Neutrophil (primary cell): ENCODE measurements around the gene PLEK.

Source experiments
- H3K27ac ChIP-seq: fragments of 200-600 bp; sonication (generic); 2 replicates; pipeline ENCODE4 v1.5.1; 2016; ENCODE audit warnings: mild to moderate bottlenecking, moderate library complexity
- H3K27me3 ChIP-seq: fragments of 200-600 bp; sonication (generic); 2 replicates; pipeline ENCODE4 v1.6.0; 2016; ENCODE audit warnings: mild to moderate bottlenecking
- H3K36me3 ChIP-seq: fragments of 200-600 bp; sonication (generic); 2 replicates; pipeline ENCODE4 v1.5.1; 2017
- H3K4me1 ChIP-seq, 2 experiments: fragments of 200-600 bp in 1 of 2; sonication (generic) in 1 of 2; 1 replicate in 1 of 2; 2 replicates in 1 of 2; pipeline versions ENCODE4 v1.5.1 to v1.6.1; 2013 to 2016; ENCODE audit warnings: low read depth in 1 of 2, low read length in 1 of 2, mild to moderate bottlenecking in 1 of 2, moderate library complexity in 1 of 2; ENCODE audit not compliant: control insufficient read depth in 1 of 2, insufficient read depth in 1 of 2
- H3K4me3 ChIP-seq, 2 experiments: fragments of 200-600 bp in 1 of 2; sonication (generic) in 1 of 2; 1 replicate in 1 of 2; 2 replicates in 1 of 2; pipeline ENCODE4 v1.5.1; 2013 to 2016; ENCODE audit warnings: low read depth in 1 of 2, low read length in 1 of 2, mild to moderate bottlenecking in 1 of 2, moderate library complexity in 1 of 2
- H3K9me3 ChIP-seq: fragments of 200-600 bp; sonication (generic); 2 replicates; pipeline ENCODE4 v1.5.1; 2016
- CTCF ChIP-seq: fragments of 200-600 bp; sonication (generic); IDR thresholded peaks from 2 replicates; pipeline ENCODE4 v1.5.1; 2016; ENCODE audit warnings: antibody characterized with exemption

PLEK gene

DNA sequence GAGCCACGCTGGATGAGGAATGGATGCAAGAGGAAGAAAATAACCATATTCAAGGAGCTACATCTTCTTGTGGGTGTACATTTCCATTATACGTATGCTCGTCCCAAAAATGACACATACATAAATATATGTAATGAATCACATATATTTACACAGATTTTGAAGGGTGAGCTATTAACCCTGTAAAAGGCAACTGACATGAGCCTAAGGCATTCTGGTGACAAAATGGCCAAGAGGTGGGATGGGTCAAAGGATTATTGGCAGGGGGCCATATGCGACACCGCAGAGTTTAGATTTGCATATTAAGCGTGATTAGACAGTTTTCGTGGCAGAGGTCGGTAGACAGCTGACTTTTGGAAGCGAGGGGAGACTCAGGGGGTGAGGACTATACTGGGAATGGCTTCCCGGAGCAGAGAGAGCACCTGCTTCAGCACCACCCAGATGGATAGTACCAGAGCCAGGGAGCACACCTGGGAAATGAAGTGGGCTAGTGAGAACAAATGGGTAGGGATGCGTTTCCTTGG lies 44.9 kb upstream of the PLEK start:
- H3K9me3 ChIP-seq: no peaks in the 10 kb centered on the region
- TF ChIP-seq CTCF: no peak
- no peaks in the 10 kb centered on the region for H3K36me3 ChIP-seq
- H3K4me3 ChIP-seq: peak overlapping the region; percentile 51 to 72
- no peak overlapping the region for H3K27ac ChIP-seq
- H3K27me3 ChIP-seq: peaks cover 55% of the 10 kb centered on the region
- H3K4me1 ChIP-seq: peaks cover 15 to 20% of the 10 kb centered on the region in 2 experiments

GRCh38 chr2:68325056-68325455 lies 40.0 kb upstream of the PLEK start:
- H3K36me3 ChIP-seq: no peaks in the 10 kb centered on the region
- H3K27ac ChIP-seq: no peak overlapping the region
- H3K27me3 ChIP-seq: peaks cover 24% of the 10 kb centered on the region
- no peak overlapping the region for H3K4me3 ChIP-seq
- no peaks in the 10 kb centered on the region for H3K9me3 ChIP-seq
- TF ChIP-seq CTCF: no peak
- peaks cover 3 to 4% of the 10 kb centered on the region in 2 experiments for H3K4me1 ChIP-seq

GRCh38 chr2:68328901-68329300 lies 36.2 kb upstream of the PLEK start:
- Histone ChIP-seq H3K9me3 (no peaks in the 10 kb centered on the region), H3K27ac (no peak overlapping the region)
- no peak for TF ChIP-seq CTCF

GRCh38 chr2:68330691-68331090 lies 34.4 kb upstream of the PLEK start:
- Histone ChIP-seq H3K4me3 (no peak overlapping the region), H3K9me3 (no peaks in the 10 kb centered on the region), H3K27ac (no peak overlapping the region), H3K36me3 (no peaks in the 10 kb centered on the region), H3K27me3 (no peaks in the 10 kb centered on the region), H3K4me1 (no peaks in the 10 kb centered on the region)
- no peak for TF ChIP-seq CTCF

More at GRCh38 chr2:68328901-68329300, 36.2 kb upstream of the PLEK start:
- Histone ChIP-seq H3K4me1 (no peaks in the 10 kb centered on the region), H3K27me3 (no peaks in the 10 kb centered on the region), H3K4me3 (no peak overlapping the region), H3K36me3 (no peaks in the 10 kb centered on the region)

DNA sequence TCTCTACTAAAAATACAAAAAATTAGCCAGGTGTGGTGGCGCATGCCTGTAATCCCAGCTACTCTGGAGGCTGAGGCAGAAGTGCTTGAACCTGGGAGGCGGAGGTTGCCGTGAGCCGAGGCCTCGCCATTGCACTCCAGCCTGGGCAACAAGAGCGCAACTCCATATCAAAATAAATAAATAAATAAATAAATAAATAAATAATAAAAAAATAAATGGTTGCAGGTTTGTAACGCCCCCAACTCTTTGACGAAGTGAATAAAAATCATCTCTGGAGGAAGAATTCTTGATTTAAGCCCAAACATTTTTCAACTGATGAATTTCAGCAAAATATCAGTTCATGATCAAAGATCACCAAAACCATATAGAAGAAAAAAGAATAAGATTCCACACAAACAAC lies 32.1 kb upstream of the PLEK start:
- H3K36me3 ChIP-seq: no peaks in the 10 kb centered on the region
- no peak overlapping the region for H3K4me3 ChIP-seq
- H3K4me1 ChIP-seq: no peaks in the 10 kb centered on the region
- no peaks in the 10 kb centered on the region for H3K27me3 ChIP-seq
- H3K9me3 ChIP-seq: no peaks in the 10 kb centered on the region
- H3K27ac ChIP-seq: no peak overlapping the region
- TF ChIP-seq CTCF: no peak

GRCh38 chr2:68333931-68334330 lies 31.2 kb upstream of the PLEK start:
- no peaks in the 10 kb centered on the region for H3K27me3 ChIP-seq
- no peaks in the 10 kb centered on the region for H3K4me1 ChIP-seq
- no peak for TF ChIP-seq CTCF
- no peak overlapping the region for H3K4me3 ChIP-seq
- no peaks in the 10 kb centered on the region for H3K9me3 ChIP-seq
- no peak overlapping the region for H3K27ac ChIP-seq
- H3K36me3 ChIP-seq: no peaks in the 10 kb centered on the region
